ENCODE measurements around the gene TRAK1. TPM values are rescaled to one million over a fixed set of nuclear protein-coding genes. Genes with fewer than 3 reads are reported as not detected.
A peak's percentile ranks its signal among the peaks of the same experiment; 100 is the strongest.

The TRAK1 gene
- total RNA-seq, 1 donor from 2014 or later = 49.2 TPM

GRCh38 chr3:42224178-42224577 is 133.0 kb downstream of the TRAK1 start:
- Mint-ChIP-seq H3K9me3 (no peaks in the 10 kb centered on the region), H3K27me3 (no peaks in the 10 kb centered on the region), H3K4me3 (no peak overlapping the region), H3K27ac (no peak overlapping the region), H3K36me3 (peaks cover 11% of the 10 kb centered on the region), H3K4me1 (ENCODE audit: unreplicated experiment) (no peaks in the 10 kb centered on the region)
- DNase-seq (ENCODE audit: extremely low spot score, unreplicated experiment) = no peak
- TF ChIP-seq CTCF (conservative IDR thresholded peaks at IDR 0.05) = no peak

GRCh38 chr3:42224658-42225421 is 133.7 kb downstream of the TRAK1 start:
- TF ChIP-seq CTCF (conservative IDR thresholded peaks at IDR 0.05) = no peak
- no peaks in the 10 kb centered on the region for H3K4me1 Mint-ChIP-seq (ENCODE audit: unreplicated experiment)
- no peaks in the 10 kb centered on the region for H3K9me3 Mint-ChIP-seq
- no peaks in the 10 kb centered on the region for H3K27me3 Mint-ChIP-seq
- no peak for DNase-seq (ENCODE audit: extremely low spot score, unreplicated experiment)
- peaks cover 11% of the 10 kb centered on the region for H3K36me3 Mint-ChIP-seq
- H3K4me3 Mint-ChIP-seq = no peak overlapping the region
- no peak overlapping the region for H3K27ac Mint-ChIP-seq

- no peaks in the 10 kb centered on the region for H3K27me3 Mint-ChIP-seq
- H3K36me3 Mint-ChIP-seq = peaks cover 11% of the 10 kb centered on the region
- no peak overlapping the region for H3K27ac Mint-ChIP-seq
These were observed 134.6 kb downstream of the TRAK1 start for GRCh38 chr3:42225486-42226363.

GRCh38 chr3:42226470-42227425 is 135.6 kb downstream of the TRAK1 start:
- no peak for TF ChIP-seq CTCF (conservative IDR thresholded peaks at IDR 0.05)
- Mint-ChIP-seq H3K27ac (peak overlapping the region; percentile 6), H3K4me3 (no peak overlapping the region), H3K9me3 (no peaks in the 10 kb centered on the region), H3K4me1 (ENCODE audit: unreplicated experiment) (no peaks in the 10 kb centered on the region), H3K36me3 (peaks cover 11% of the 10 kb centered on the region), H3K27me3 (no peaks in the 10 kb centered on the region)
- DNase-seq (ENCODE audit: extremely low spot score, unreplicated experiment) = no peak

More at GRCh38 chr3:42225486-42226363, 134.6 kb downstream of the TRAK1 start:
- no peak for TF ChIP-seq CTCF (conservative IDR thresholded peaks at IDR 0.05)
- H3K4me3 Mint-ChIP-seq = no peak overlapping the region
- no peaks in the 10 kb centered on the region for H3K4me1 Mint-ChIP-seq (ENCODE audit: unreplicated experiment)
- H3K9me3 Mint-ChIP-seq = no peaks in the 10 kb centered on the region
- no peak for DNase-seq (ENCODE audit: extremely low spot score, unreplicated experiment)

GRCh38 chr3:42228796-42229195 is 137.6 kb downstream of the TRAK1 start:
- Mint-ChIP-seq H3K9me3 (no peaks in the 10 kb centered on the region), H3K27ac (peak overlapping the region; percentile 68), H3K36me3 (peaks cover 9% of the 10 kb centered on the region), H3K4me3 (no peak overlapping the region), H3K27me3 (no peaks in the 10 kb centered on the region), H3K4me1 (ENCODE audit: unreplicated experiment) (no peaks in the 10 kb centered on the region)
- no peak for DNase-seq (ENCODE audit: extremely low spot score, unreplicated experiment)
- peak; percentile 44 for TF ChIP-seq CTCF (conservative IDR thresholded peaks at IDR 0.05)

All from type B pancreatic cell (in vitro differentiated cells).